ENCODE measurements around the gene PAPPA.

PAPPA gene

DNA sequence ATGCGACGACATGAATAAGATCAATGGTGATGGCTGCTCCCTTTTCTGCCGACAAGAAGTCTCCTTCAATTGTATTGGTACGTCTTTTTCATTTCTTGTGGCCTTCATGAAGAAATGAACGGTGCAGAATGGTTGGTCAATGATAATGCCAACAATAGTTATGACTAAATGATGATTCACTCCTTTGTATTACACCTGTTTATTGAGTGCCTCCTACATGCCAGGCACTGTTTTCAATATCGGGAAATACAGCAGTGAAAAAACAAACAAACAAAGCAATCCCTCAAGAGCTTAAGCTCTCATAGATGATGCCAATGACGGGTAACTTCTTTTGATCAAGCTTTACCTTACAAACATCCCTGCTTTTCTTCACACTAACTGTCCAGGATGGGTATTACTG is 117.7 kb downstream of the PAPPA start:
- no peak for DNase-seq

DNA sequence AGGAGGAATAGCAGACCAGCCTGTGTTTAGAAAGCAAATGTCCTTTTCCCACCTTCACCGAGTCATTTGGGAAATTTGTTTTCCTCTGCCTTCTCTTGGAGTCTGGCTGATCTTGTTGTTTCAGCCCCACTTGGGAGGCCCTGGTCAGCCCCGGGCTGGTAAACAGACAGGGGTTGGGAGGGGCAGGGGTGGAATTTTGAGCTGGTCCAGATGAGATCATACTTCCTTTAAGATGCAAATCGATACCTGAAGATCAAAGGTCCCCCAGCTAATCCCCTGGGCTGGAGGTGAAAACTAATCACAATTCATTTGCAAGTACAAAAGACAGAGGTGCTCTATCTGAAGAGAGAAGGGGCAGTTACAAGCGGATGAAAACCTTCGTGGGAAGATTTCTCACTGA is 118.4 kb downstream of the PAPPA start:
- DNase-seq = no peak

DNA sequence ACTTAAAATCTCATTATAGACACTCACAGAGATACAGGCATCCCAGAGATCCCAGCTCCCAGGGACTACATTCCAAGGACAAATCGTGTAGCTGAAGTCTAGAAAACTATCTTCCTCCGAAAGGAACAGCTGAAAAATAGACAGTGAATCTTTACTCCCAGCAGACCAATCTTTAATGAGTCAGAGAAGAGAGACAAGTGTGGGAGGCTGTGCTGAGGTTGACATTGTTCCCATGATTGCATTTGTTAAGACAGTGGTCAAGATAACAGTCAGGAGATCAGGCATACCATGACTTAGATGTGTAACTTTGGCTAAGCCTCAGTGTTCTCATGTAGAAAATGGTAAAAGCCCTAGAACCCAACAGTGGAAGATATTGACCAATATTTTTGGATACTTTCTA is 120.7 kb downstream of the PAPPA start:
- no peak for DNase-seq

DNA sequence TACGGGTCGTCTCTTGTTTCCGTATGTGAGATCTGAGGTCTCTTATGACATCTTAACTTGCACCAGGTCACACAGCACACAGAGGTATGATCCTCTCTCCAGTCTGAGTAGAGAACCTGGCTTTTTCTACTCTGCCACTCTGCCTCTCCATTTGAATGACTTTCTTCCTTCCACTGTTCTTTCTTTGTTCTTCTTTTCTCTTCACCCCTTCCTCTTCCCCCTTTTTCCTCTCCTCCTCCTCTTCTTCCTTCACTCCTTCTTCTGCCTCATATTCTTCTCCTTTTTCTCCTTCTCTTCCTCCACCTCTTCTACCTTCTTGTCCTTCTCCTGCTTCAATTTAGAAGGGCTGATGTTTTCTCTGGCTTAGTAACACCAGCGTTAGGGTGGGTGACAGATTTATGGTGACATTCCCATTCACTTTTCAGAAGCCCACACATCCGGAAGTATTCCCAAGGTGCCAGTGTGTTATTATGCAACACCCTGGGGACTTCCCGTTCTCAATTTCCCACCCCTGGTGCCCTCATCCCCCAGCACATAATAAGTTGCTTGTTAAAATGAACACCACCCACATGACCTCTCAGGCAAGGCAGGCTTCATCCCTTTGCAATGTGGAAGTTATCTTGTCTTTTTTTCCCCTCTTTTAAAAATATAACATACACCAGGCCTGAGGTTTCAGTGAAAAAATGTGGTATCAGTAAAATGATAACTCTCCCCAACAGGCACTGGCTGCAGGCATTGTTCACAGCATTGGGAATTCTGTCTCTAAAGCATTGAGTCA is 122.0 kb downstream of the PAPPA start:
- DNase-seq = no peak

DNA sequence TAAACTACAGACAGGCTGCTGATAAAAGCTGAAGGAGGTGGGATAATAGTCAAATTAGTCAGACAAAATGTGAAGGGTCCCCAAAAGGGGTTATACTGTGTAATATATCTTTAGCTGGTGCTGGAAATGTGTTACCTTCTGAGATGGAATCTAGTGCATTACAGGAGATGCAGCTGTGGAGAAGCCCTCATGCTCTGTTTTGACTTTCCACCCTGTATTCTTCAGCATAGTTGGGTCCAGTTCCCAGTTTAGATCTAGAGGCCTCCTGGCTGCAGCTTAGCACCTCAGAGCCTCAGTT is 122.6 kb downstream of the PAPPA start:
- DNase-seq = no peak

DNA sequence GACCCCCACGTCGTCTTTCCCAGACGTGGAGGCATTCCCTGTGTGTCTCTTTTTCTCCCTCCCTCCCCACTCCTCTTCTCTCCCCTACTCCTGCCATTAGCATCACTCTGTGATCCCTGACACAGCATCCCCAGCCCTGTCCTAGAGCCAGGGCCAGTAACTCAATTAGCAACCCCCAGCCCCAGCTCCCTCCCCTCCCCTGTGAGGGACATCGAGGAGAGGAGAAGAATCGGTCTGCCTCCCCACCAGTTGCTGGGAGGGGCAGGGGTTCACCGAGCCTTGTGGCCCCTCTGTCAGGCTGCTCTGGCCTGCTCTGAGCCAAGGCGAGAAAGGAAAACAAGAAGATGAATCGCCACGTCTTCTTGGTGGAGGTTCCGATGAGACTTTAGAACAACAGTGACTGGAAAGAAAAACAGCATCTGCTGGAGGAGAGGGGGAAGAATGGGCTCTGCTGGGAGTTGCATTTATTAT is 123.1 kb downstream of the PAPPA start:
- DNase-seq = no peak

DNA sequence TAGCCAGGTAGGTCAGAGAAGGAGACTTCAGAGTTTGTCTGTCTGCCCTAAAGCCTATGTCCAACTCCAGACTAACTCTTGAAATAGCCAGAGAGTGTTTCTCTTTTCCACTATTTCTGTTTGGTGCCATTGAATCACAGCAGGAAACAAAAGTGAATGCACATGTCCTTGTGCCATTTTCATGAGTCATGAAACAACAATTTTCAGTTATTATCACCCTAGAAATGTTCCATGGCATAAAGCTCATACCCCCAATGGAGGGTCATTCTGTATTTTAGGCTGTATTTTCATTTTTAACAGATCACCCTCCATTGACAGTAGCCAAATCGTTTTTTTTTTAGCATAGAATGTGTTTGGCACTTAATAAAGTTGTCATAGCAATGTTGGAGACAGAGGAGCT is 124.7 kb downstream of the PAPPA start:
- no peak for DNase-seq

DNA sequence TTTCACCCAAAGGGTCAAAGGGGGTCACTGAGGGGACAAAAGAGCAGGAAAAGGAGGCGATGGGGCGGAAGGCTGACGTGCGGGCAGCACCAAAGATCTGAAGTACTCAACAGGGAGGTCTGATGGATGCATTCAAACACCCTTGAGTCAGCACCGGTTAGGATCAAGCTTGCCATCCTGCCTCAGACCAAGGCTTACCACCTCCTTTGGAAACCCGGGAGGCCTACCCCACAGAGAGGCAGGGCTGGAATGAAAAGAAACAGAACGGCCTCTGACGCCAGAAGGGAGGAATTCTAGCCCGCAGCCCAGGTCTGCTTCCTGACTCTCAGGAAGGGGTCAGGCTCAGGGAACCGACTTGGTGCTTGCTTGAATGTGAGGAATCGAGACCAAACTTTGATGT is 125.6 kb downstream of the PAPPA start:
- no peak for DNase-seq

DNA sequence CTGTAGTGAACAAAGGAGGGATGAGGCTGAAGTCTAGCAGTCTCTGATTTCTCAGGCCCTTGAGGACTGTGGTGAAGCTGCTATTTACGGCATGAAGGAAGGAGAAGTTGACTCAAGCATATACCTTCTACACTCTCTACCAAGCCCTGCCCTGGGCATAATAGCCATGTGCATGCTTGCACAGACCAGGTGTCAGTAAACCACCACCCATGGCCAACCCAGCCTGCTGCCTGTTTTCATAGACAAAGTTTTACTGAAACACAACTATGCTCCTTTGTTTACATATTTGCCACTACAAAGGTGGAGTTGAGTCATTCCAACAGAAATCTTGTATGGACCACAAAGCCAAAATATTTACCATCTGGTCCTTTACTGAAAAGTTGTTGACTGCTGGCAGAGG is 126.9 kb downstream of the PAPPA start:
- DNase-seq = no peak

DNA sequence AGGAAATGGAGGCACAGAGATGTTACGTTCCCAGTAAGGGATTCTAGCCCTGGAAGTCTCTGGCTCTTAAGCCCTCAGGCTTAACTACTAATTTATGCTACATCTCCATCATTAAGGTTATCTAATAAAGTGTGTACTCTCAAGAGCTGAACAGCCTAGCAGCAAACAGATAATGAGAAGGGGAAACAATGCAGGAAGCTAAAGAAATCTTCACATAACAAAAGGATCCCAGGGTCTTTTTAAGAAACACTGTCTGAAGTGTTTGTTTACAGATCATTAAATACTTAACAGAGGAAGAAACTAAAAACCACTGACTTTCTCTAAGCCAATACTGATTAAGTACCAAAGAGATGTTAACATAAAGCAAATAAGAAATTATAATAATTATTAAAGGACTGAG is 129.0 kb downstream of the PAPPA start:
- no peak for DNase-seq

DNA sequence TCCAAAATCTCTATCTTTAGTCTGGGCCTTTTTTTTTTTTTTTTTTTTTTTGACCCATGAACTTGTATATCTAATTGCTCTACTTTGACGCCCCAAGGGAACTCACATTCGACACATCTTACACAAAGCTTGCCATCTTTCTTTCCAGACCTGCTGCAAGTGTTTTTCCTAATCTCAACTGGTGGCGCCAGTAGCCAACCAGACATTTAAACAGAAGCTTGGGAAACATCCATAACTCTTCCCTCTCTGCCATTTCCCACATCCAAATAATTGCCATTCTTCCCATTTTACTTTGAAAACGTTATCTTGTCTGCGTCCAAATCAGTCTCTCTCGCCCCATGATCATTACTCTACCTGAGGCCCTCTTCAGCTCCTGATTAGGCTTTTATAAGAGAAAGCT is 130.9 kb downstream of the PAPPA start:
- no peak for DNase-seq

DNA sequence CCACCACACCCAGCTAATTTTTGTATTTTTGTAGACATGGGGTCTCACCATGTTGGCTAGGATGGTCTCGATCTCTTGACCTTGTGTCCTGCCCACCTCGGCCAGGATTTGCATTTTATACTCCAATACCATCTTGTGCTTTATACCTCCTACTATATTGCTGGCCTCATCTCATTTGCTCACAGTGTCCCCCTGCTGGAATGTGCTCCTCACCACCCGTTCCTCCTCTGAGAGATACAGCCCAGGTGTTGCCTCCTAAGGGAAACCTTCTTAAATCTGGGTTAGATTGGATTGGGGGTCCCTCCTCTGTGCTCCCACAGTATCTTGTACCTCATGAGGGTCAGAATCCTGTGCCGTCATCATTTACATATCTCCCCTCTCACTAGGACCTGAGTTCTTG is 131.7 kb downstream of the PAPPA start:
- no peak for DNase-seq

DNA sequence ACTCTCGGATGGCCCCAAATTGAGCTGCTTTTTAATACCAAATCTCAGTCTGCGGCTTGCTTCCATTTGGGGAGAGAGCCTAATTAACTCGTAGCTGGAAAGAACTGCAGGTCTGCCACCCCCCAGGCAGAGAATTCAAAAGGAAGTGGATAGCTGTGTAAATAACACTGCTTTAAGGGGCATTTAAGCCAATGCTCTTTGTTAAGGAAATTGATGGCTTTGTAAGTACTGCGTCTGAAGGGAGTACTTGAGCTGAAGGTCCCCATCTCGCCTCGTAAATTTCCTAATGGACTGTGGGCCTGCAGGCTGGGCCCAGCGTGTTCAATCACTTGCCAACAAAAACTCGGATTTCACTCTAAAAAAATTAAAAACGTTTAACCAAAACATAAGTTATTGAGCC is 132.7 kb downstream of the PAPPA start:
- DNase-seq = no peak

DNA sequence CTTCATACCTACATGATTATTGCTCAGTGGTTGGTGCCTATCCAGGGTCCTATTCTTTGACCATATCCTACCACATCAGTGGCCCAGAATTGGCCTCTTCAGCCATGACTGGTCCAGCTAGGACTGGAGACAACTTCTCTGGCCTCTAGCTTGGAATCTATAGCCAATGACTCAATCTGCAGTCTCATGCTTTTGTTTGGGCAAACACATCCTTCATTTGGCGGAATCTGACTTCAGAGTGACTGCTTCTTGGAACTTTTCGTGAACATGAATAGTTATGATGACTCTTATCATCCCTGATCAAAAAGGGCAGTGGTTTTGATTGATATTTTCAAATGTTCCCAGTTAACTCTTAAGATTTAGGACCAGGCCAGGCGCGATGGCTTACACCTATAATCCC is 134.1 kb downstream of the PAPPA start:
- DNase-seq = no peak

DNA sequence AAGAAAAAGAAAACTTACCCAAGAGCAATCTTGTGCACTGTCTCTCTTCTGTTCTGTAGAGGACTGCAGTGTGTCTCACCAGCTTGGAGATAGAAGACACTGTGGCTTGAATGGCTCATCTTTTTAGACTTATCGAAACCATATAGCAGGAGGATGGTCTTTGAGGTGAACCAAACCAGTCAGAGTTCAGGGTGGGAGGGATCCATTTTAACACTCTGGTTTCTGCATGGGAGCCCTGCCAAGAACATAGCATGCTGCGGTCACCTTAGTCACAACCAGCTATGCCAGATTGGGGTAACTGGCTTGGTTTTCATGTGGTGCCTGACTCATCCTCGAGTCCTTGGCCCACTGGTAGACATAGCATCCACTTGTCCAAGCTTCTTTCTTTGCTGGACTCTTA is 135.1 kb downstream of the PAPPA start:
- DNase-seq = no peak

DNA sequence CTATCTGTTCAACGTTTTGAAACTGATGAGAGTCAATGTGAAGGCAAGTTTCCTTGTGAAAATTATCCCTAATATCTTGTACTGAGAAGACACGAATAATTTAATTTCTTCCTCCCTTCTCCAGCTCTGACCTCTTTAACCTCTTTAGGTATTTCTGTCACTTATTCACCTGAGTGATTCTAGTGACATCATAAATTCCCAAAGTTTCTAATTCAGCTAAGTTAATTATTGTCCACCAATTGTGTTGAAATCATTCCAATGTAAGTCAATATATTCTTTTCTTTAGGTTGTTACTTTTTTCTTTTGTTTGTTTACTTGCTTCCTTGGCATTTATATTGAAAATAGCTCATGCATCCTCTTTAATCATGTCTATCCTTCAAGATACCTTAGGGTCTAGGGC is 143.8 kb downstream of the PAPPA start:
- no peak for DNase-seq

DNA sequence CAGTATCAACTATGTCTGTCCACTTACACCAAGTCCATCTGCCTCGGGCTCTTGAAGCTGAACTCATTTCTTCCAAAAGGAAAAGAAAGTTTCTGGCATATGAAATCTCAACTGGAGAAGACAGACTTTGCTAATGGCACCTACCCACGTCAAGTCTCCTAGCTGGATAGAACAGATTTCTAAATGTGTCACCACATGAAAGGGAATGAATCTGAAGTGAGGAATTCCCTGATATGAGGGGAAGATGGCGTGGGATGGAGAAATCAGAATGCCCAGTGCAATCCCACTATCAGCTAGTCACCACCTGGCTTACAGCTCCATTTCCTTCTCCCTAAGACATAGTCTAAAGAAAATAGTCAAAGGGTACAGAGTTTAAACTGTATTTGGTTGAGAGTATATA is 144.7 kb downstream of the PAPPA start:
- DNase-seq = no peak

DNA sequence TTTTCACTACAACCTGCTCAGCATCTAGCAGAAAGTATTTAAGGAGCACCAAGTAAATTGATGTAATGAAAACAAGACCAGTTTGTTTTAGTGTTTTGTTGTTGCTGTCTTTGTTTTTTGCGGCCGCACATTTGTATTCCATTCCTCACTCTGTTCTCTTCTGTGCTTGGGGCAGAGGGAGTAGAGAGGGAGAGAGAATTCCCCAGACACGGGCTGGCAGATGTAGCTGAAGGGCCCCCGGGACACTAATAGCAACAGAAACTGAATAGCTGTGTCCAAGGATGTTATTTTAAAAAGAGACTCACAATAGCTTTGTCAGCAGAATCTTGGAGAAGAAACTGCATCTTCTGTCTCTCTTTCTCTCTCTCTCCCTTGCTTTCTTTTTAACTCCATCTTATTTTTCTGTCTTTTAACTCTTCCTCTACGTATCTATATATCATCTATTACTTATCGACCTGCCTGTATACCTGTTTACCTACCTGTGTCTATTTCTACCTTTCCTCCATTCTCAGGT is 145.3 kb downstream of the PAPPA start:
- peak in 10 of 51 donors; percentile 1 to 30 (median 2) for DNase-seq

DNA sequence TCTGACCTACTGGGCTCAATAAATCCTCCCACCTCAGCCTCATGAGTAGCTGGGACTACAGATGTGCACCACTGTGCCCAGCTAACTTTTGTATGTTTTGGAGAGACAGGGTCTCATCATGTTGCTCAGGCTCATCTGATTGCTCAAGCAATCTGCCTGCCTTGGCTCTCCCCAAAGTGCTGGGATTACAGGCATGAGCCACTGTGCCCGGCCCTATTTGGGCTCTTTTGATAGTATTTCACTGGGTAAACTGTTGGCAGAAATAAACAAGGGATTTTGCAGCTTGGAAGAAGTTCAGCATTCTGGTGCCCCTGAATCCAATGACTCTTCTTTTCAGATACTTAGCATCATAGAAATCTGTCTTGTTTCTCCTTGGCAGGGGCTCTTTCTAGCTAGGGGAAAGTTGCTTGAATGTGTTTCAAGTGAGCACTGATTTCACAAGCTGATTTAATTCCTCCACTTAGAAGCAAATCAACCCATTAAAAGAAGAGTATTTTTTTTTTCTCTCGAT is 146.8 kb downstream of the PAPPA start:
- peak in 17 of 51 donors; percentile 0 to 52 (median 6) for DNase-seq

DNA sequence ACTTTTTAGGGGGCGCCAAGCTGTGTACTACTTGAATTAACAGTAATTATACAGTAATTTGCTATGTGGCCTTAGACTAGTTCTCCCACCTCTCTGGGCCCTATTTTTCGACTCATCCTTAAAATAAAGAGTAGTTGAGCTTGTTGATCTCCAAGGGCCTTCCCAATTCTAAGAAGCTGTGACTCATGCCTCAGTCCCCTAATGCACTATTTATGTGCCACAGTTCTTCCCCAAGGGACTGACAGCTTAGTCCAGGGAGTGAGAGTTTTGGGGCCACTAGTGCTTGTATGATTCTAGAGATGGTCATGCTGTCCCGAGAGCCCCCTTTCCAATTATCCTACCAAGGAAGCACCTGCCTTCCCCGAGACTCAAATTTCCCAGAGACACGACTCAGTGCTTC is 149.7 kb downstream of the PAPPA start:
- no peak for DNase-seq

DNA sequence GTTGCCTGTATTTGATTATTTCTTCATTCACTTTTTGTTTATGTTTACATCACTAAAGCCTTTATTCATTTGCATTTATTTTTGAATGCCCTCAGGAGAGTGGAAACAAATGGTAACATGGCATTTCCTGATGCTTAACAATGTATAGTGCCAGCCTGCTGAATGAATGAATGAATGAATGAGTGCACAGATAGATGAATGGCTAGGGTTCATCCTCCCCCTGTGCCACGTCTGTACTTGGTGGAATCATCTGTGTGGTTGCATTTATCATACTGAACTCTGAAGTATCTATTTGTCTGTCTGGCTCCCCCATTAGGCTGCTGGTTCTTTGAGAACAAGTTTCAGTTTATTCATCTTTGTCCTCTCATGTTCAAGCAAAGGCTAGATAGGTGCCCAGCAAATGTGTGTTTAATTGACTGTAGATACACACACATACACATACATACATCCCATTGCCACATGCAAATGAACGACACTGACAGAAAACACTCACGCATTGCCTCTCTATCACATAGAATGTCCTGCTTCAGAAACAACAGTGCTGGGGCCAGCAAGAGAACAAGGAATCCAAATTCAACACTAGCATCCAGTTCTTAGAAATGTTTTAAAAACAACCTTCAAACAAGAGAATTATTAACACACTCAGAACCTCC is 150.4 kb downstream of the PAPPA start:
- DNase-seq = no peak

DNA sequence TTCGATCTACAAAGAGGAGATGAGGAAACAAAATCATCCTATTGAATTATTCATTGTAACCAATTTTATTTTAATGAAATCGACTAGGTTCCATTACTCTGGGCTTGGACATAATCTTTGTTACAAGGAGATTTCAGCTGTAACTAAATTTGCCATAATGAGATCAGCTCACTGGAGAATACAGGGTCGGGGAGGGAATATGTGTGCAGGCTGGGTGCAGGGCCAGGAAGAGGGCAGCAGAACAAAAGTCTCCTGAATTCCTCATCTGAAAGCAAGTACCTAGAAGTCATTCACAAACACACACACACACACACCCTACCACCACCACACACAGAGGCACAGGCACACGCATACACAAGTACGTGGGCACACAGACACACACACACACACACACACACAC is 151.2 kb downstream of the PAPPA start:
- no peak for DNase-seq

DNA sequence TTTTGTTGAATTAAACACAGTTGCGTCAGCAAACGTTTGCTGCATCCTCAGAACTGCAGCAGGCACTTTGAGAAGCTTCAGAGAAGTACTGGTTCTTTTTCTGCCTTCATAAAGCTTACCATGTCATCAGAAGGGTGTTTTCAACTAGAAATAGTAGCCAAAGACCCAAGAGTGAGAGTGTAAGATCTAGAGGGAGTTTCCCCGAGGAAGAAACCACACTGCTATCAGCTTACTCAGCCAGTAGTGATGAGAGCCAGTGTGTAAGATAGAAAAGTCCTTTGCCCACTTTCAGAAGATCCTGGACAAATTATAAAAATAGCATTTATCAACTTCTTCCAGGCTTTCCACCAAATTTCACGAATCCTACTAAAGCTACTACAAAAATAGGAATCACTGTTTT is 154.5 kb downstream of the PAPPA start:
- no peak for DNase-seq
